Neural cell (in vitro differentiated cells): ENCODE measurements around the gene USP25. TPM values are rescaled to one million over a fixed set of nuclear protein-coding genes. Genes with fewer than 3 reads are reported as not detected.

Experiments used
- H2AFZ ChIP-seq: fragments of 200-600, 300-800 bp; sonication (generic), shearing (Covaris generic); 2 replicates; pipeline ENCODE4 v1.6.0; 2014; ENCODE audit warnings: low read depth, mild to moderate bottlenecking, antibody characterized with exemption, low read length, moderate library complexity
- H3F3A ChIP-seq: fragments of 200-600 bp; shearing (Covaris generic); 2 replicates; pipeline ENCODE4 v1.6.1; 2016; ENCODE audit warnings: mild to moderate bottlenecking, moderate library complexity, mixed read lengths, antibody characterized with exemption, low read length; ENCODE audit not compliant: insufficient read depth, poor library complexity, severe bottlenecking
- H3K27ac ChIP-seq: fragments of 200-600, 300-800 bp; sonication (generic), shearing (Covaris generic); 2 replicates; pipeline ENCODE4 v1.5.1; 2014; ENCODE audit warnings: mild to moderate bottlenecking, low read length, moderate library complexity
- H3K27me3 ChIP-seq: fragments of 300-800, 200-600 bp; sonication (generic), shearing (Covaris generic); 2 replicates; pipeline ENCODE4 v1.6.0; 2014; ENCODE audit warnings: mild to moderate bottlenecking, low read depth, low read length, moderate library complexity; ENCODE audit not compliant: insufficient read depth
- H3K36me3 ChIP-seq: fragments of 300-800, 200-600 bp; sonication (generic), shearing (Covaris generic); 2 replicates; pipeline ENCODE4 v1.5.1; 2014; ENCODE audit warnings: mild to moderate bottlenecking, antibody characterized with exemption, low read length, moderate library complexity; ENCODE audit not compliant: insufficient read depth
- H3K4me2 ChIP-seq: fragments of 300-800, 200-600 bp; sonication (generic), shearing (Covaris generic); 2 replicates; pipeline ENCODE4 v1.6.0; 2014; ENCODE audit warnings: mild to moderate bottlenecking, low read length
- H3K4me3 ChIP-seq: fragments of 300-800, 200-600 bp; sonication (generic), shearing (Covaris generic); 2 replicates; pipeline ENCODE4 v1.5.1; 2014; ENCODE audit warnings: mild to moderate bottlenecking, low read length, moderate library complexity
- H3K79me2 ChIP-seq: fragments of 200-600 bp; shearing (Covaris generic); replicated peaks from 2 replicates; pipeline ENCODE4 v1.6.0; 2014; ENCODE audit warnings: mild to moderate bottlenecking, low read length, moderate library complexity; ENCODE audit not compliant: insufficient read depth
- H3K9ac ChIP-seq: fragments of 300-800, 200-600 bp; sonication (generic), shearing (Covaris generic); 2 replicates; pipeline ENCODE4 v1.6.1; 2016; ENCODE audit warnings: mild to moderate bottlenecking, low read length, mixed read lengths
- H3K9me2 ChIP-seq: fragments of 200-600 bp; shearing (Covaris generic); 2 replicates; pipeline ENCODE4 v1.6.1; 2016; ENCODE audit warnings: mild to moderate bottlenecking, low read length, mixed read lengths; ENCODE audit not compliant: insufficient read depth
- H3K9me3 ChIP-seq: fragments of 200-600, 300-800 bp; sonication (generic), shearing (Covaris generic); 2 replicates; pipeline ENCODE4 v1.6.1; 2016; ENCODE audit warnings: mild to moderate bottlenecking, mixed run types, low read length, moderate library complexity, mixed read lengths
- H4K20me1 ChIP-seq: fragments of 200-600 bp; shearing (Covaris generic); 2 replicates; pipeline ENCODE4 v1.6.1; 2016; ENCODE audit warnings: mild to moderate bottlenecking, mixed run types; ENCODE audit not compliant: insufficient read depth
- CTCF ChIP-seq: fragments of 450-650 bp; IDR thresholded peaks from 2 replicates; pipeline ENCODE4 v1.5.1; 2014; ENCODE audit warnings: antibody characterized with exemption, mild to moderate bottlenecking, moderate library complexity; ENCODE audit not compliant: poor library complexity, severe bottlenecking
- EP300 ChIP-seq: fragments of 450-650 bp; conservative IDR thresholded peaks from 2 replicates; pipeline ENCODE4 v1.6.1; 2014; ENCODE audit warnings: antibody characterized with exemption, mild to moderate bottlenecking, moderate library complexity; ENCODE audit not compliant: poor library complexity, severe bottlenecking
- EZH2 ChIP-seq: fragments of 200-600, 300-800 bp; shearing (Covaris generic), sonication (generic); IDR thresholded peaks from 2 replicates; pipeline ENCODE4 v1.6.1; 2014; ENCODE audit warnings: antibody characterized with exemption, low read length, borderline replicate concordance, mild to moderate bottlenecking; ENCODE audit not compliant: insufficient read depth, poor library complexity, severe bottlenecking
- MXI1 ChIP-seq: fragments of 450-650 bp; conservative IDR thresholded peaks from 2 replicates; pipeline ENCODE4 v1.6.1; 2014; ENCODE audit warnings: antibody characterized with exemption, mild to moderate bottlenecking; ENCODE audit not compliant: poor library complexity, severe bottlenecking
- POLR2AphosphoS5 ChIP-seq: IDR thresholded peaks from 2 replicates; pipeline ENCODE4 v1.6.1; 2012
- RAD21 ChIP-seq: fragments of 450-650 bp; conservative IDR thresholded peaks from 2 replicates; pipeline ENCODE4 v1.6.1; 2014; ENCODE audit warnings: antibody characterized with exemption, mild to moderate bottlenecking, moderate library complexity
- REST ChIP-seq: IDR thresholded peaks from 2 replicates; pipeline ENCODE4 v1.6.1; 2012; ENCODE audit warnings: borderline replicate concordance
- SMC3 ChIP-seq: fragments of 450-650 bp; conservative IDR thresholded peaks from 2 replicates; pipeline ENCODE4 v1.6.1; 2014; ENCODE audit warnings: antibody characterized with exemption, mild to moderate bottlenecking, moderate library complexity; ENCODE audit not compliant: poor library complexity
- TAF1 ChIP-seq: IDR thresholded peaks from 2 replicates; pipeline ENCODE4 v1.6.1; 2012; ENCODE audit warnings: low read depth
- polyA plus RNA-seq: library from polyadenylated mRNA; depleted of rRNA; stranded (reverse); fragments of >200 nt; gene quantifications from 2 replicates; pipeline ENCODE4 v1.2.3, GENCODE V29; 2014

Gene USP25
- polyA plus RNA-seq, 1 donor from 2014 or later = 19.2 TPM

DNA sequence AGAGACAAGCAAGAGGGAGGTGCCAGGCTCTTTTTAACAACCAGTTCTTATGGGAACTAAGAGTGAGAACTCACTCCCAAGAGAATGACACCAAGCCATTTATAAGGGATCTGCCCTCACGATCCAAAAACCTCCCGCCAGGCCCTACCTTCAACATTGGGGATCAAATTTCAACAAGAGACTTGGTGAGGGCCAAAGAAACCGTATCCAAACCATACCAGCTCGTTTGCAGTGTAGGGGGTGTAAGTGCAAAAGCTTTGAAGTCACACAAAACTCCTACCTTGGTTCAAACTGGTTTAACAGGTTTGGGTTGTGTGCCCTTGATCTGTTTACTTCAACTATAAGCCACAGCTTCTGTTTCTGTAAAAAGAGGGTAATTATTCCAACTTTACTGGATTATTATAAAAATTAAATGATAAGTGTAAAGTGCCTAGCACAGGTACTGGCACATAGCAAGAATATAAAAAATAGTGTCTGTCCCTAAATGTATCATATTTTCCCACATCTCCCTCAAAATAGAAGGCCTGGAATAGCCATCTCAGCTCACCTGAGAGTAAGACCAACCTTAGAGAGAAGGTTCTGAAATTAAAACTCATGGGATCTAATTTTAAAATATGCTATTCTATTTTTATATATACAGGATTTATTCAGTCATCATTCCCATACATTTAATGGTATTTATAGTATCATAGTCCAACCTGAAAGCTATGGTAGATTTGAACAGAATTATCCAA lies 7.0 kb upstream of the USP25 start:
- H3K9ac ChIP-seq = no peak overlapping the region
- H3K79me2 ChIP-seq = no peaks in the 10 kb centered on the region
- no peak overlapping the region for H3K4me2 ChIP-seq
- no peak overlapping the region for H3K4me3 ChIP-seq
- no peaks in the 10 kb centered on the region for H3K27me3 ChIP-seq
- no peaks in the 10 kb centered on the region for H3K9me3 ChIP-seq
- no peaks in the 10 kb centered on the region for H3K9me2 ChIP-seq
- no peaks in the 10 kb centered on the region for H4K20me1 ChIP-seq
- H3K27ac ChIP-seq = no peak overlapping the region
- TF ChIP-seq SMC3 = no peak
- TF ChIP-seq MXI1 = no peak
- no peak for TF ChIP-seq TAF1
- no peak for TF ChIP-seq RAD21
- no peak for TF ChIP-seq CTCF
- TF ChIP-seq EP300 = no peak
- TF ChIP-seq POLR2AphosphoS5 = no peak
- TF ChIP-seq EZH2 = no peak
- no peak for TF ChIP-seq REST
- H3F3A ChIP-seq = no peaks in the 10 kb centered on the region
- no peaks in the 10 kb centered on the region for H3K36me3 ChIP-seq
- no peak overlapping the region for H2AFZ ChIP-seq

DNA sequence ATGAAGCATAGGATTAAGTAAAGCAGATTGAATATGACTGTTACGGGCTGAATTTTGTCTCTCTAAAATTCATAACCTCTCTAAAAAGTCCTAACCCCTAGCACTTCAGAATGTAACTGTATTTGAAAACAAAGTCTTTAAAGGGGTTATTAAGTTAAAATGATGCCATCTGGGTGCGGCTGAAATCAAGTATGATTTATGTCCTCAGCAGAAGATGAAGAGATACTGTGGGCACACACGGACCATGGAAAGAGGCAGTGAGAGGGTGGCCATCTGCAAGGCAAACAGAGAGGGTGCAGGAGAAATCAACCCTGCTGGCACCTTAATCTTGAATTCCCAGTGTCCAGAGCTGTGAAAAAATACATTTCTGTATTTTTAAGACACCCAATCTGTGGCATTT lies 3.8 kb upstream of the USP25 start:
- Histone ChIP-seq H3F3A (no peaks in the 10 kb centered on the region), H2AFZ (no peak overlapping the region), H3K36me3 (no peaks in the 10 kb centered on the region), H4K20me1 (no peaks in the 10 kb centered on the region), H3K27me3 (no peaks in the 10 kb centered on the region), H3K9ac (no peak overlapping the region), H3K27ac (no peak overlapping the region), H3K9me3 (no peaks in the 10 kb centered on the region), H3K4me2 (no peak overlapping the region), H3K79me2 (no peaks in the 10 kb centered on the region), H3K9me2 (no peaks in the 10 kb centered on the region), H3K4me3 (no peak overlapping the region)
- TF ChIP-seq EZH2 (no peak), SMC3 (no peak), MXI1 (no peak), POLR2AphosphoS5 (no peak), CTCF (no peak), EP300 (no peak), REST (no peak), RAD21 (no peak), TAF1 (no peak)
